Skin of body (tissue), 2 donors: ENCODE measurements around the gene YAE1. TPM values are rescaled to one million over a fixed set of nuclear protein-coding genes. Genes with fewer than 3 reads are reported as not detected.

Experiments used
- DNase-seq: peaks from one replicate; lab custom pipeline; 2025; lab: John Stamatoyannopoulos, UW
- total RNA-seq: library from RNA; depleted of rRNA; stranded (reverse); fragments of >200 nt; gene quantifications from one replicate; pipeline ENCODE4 v1.2.3, GENCODE V29; 2014

Gene YAE1
- total RNA-seq, 1 donor from 2014 or later: 27.2 TPM

GRCh38 chr7:39554583-39555165, 11.5 kb upstream of the YAE1 start:
- DNase-seq: no peak

GRCh38 chr7:39557222-39557621, 9.0 kb upstream of the YAE1 start:
- no peak for DNase-seq

DNA sequence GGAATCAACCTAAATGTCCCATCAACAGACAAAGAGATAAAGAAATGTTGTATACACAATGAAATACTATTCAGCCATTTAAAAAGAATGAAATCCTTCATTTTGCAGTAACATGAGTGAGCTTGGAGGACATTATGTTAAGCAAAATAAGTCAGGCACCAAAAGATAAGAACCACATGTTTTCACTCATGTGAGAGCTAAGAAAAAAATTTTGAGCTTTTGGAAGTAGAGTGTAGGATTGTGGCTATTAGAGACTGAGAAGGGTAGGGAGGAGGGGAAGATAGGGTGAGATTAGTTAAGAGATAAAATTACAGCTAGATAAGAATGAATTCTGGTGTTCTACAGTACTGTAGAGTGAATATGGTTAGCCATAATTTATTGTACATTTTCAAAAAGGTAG, 8.3 kb upstream of the YAE1 start:
- DNase-seq: no peak

DNA sequence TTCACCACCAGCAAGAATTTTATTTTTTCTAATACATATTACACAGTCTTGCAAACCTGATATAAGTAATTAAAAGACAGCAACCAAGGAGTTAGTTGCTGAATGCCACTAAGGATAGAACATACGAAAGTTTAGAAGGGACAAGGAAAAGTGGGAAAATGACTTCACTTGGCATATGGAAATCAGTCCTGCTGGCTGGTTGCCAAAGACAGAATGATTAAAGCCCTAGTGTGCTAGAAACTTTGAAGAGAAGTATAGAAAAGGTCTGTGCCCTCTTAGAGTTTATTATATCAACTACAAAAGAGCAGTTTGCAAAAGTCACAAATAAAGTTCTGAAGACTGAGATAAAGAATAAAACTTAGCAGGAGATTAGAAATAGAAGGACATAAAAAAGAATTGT, 5.8 kb upstream of the YAE1 start:
- no peak for DNase-seq

DNA sequence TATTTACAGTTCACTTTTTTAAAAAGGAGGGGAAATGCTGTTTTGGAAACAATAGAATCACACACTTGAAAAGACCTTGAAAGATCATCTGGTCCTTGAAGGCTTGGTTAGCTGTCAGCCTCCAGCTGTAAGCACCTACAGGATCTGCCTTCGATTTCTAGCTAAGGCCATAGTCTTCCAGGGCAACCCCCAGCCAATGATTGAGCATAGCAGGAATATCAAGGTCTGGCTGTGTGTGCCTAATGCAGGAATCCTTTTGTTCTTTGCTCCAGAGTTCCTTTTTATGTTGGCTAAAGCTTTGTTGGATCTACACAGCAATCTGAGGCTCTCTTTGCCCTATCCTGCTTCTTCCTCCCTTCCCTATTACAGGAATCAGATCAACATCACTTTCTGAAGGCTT, 5.2 kb upstream of the YAE1 start:
- no peak for DNase-seq

DNA sequence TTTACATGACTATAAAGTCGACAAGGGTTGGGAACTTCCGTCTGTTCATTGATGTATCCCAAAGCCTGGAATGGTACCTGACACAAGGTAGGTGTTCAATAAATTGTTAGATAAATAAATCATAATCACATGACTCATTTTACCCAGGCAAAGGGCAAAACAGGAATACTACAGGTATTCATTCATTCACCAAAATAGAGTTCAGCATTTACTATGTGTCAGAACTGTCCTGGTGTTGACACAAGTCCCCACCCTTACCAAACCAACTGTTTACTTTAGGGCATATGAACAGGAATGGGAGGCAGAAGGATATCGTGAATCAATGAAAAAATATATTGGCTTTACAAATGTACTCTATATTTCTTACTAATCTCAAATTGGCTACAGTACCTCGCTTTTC, 666 bp upstream of the YAE1 start:
- no peak for DNase-seq

DNA sequence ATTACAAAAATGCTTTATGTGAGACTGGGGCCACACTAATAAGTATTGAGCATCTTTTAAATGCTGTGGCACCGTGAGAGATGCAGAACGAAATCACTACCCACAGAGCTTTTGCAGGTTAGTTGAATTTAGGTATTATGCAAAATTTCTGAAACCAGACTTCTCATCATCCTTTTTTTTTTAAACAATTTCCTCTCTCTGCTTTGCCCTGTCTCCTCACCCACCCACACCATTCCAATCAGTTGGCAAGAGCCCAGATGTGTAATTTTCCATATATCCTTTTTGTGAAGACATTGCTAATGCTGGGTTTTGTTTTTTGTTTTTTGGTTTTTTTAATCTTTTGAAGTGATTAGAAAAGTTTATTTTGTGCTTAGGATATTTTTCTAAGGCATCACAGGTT, 1.1 kb downstream of the YAE1 start:
- DNase-seq: no peak

DNA sequence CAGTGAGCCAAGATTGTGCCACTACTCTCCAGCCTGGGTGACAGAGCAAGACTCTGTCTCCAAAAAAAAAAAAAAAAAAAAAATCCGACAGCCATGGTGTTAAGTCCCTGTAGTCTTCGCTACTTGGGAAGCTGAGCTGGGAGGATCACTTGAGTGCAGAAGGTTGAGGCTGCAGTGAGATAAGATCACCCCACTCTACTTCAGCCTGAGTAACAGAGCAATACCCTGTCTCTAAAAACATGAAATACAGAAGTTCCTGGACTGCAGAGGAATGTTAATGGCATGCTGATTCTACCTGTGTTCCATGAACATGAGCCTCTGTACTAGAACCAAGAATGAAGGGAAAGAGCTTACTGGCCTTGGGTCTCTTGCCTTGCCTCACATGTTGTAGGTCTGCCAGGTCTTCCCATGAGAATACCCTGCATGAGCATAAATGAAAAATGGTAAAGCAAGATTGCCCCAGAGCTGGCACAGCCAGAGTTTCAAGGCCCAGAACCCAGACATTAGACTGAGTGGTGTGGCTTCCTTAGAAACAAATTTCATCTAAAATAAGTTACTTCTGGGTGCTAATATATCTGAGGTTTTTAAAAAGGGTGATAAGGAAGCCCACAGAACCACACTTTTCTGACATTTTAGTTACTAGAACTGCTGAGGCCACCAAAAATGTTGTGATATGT, 8.6 kb downstream of the YAE1 start:
- no peak for DNase-seq

GRCh38 chr7:39577229-39577874, 11.1 kb downstream of the YAE1 start:
- DNase-seq: no peak

DNA sequence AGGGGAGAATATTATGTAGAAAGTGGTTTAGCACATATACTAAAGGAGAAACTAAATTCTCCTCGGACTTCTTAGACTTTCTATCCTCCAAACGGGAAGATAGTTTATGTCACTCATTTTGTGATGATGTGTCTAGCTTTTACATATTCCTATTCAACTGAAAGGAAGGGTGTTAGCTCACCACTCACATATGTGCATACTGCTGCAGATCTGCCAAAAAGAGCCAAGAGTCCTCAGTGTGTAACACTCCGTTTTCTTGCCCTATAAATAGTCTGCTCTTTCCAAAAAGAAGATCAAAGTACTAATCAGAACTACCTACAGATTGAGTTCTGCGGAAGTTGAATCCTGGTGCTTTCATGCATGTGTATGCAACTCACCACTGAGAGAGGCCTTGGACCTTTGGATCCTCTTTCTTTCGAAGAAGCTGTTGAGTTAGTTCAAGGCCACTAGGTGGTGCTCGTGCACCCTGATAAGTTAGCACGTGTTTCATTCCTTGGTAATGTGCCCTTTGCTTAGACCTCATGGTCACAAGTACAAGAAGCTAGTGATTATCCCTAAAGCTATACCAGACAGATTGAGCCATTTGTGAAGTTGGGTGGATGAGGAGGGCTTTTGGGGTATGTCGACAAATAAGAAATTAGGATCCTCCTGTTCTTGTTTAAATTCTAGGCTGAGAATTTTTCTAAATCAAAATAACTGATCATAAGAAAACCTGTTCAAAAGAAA, 14.1 kb downstream of the YAE1 start:
- DNase-seq: peak; percentile 95

DNA sequence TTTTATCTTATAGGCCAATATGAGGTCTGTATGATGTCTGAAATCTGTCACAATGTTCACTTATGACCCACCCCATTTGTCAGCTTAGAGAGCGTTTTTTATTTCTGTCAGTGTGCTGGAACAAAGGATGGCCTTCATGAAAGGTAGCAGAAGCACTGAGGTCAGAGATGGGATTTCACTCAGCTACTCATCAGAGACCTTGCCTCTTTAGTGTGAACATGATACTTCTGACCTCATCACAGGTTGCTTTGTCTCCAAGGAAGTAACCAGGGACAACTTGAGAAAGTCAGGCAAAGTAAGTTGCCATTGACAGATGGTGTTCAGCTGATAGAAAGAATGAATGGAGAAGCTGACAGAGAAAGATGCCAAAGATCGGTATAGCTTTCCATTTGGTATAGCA, 16.3 kb downstream of the YAE1 start:
- no peak for DNase-seq

GRCh38 chr7:39583539-39583938, 17.3 kb downstream of the YAE1 start:
- DNase-seq: no peak

DNA sequence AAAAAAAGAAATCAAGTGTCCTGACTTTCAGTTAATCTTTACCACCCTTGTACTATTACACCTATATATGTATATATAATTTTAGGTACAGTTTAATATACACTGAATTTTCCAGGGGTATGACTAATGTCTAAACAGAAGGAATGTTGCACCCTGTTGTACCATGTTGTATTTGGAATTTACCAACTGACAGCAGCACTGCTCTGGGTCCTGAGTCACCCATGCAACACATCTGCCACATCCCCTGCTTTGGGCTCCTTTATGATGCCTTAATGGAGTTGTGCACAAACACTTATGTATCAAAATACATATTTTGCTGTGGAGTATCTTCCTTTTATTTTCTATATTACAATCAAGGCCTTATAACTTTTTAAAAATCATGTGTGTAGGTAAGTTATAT, 21.2 kb downstream of the YAE1 start:
- DNase-seq: no peak

DNA sequence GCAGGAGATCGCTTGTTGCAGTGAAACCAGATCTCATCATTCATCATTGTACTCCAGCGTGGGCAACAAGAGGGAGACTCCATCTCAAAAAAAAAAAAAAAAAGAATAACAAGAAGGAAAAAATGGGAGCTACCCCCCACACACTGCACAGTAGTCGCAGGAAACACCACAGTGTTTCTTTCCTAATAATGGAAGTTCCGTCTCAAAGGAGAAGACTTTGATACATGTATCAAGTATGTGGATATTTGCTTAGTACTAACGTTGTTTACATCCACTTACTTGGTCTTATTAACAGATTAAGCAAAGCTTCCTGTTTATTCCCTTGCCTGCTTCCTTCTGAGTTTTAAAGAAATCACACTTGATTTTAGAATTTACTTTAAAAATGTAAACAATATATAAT, 22.2 kb downstream of the YAE1 start:
- no peak for DNase-seq

GRCh38 chr7:39589323-39590111, 23.3 kb downstream of the YAE1 start:
- DNase-seq: peak; percentile 31

- no peak for DNase-seq
Measured at GRCh38 chr7:39592586-39592985, 26.4 kb downstream of the YAE1 start.

DNA sequence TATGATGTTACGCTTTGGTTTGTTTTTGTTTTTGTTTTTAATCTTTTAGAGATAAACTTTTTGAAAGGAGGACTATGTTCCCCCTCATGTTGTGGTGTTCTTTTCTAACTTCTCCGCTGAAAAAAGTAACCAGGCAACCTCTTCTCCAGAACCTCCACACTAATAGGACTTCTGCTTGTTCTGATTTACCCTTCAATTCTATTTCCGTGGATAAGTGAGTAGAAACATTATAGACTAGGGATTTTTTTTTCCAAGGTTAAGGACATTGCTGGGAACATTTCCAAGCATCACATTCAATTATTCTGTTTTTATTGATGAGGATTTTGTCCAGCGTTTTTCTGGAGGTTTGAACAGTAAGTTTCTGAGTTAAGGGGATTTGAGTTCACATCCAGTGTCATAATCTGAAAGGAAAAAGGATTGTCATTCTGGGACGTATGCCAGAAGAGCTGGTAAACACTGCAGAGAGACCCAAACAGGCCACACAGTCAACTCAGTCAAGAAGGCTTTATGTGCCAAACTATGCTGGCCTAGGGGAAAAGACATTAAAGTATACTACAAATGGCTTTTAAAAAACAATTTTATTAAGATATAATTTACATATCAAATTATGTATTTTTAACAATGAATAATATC, 28.9 kb downstream of the YAE1 start:
- DNase-seq: peak; percentile 69

GRCh38 chr7:39602351-39602750, 36.1 kb downstream of the YAE1 start:
- DNase-seq: no peak

DNA sequence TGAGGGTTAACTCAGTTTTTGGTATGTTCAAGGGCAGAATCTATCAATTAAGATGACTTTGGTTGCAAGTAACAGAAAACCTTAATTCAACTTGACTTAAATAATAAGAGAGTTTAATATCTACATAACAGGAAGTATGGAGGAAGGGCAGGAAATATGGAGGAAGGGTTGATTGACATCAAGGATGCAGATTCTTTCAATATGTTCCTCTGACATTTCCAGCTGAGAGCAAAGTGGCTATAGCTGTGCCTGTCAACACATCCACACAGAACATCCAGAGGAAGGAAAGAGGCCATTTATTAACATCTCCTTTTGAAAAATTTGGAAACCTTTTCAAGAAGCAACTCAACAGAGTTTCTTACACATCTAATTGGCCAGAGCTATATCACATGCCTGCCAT, 37.7 kb downstream of the YAE1 start:
- no peak for DNase-seq

GRCh38 chr7:39605087-39605486, 38.9 kb downstream of the YAE1 start:
- no peak for DNase-seq

DNA sequence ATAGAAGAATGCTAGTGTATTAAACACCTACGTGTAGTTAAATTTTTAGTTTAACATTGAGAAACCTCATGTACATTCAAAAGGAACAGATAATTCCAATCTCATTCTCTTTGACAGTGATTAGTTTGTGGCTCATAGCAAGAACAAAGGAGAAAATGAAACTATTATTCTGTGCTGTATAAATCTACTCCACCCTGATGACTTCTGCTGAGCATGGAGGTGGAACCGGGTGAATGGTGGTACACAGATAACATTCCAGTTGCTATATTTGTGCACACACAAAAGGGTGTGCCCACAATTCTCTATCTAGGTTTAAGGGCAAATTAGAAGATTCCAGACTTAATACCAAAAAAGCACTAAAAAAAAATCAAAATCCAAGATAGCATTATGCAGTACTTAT, 40.1 kb downstream of the YAE1 start:
- no peak for DNase-seq
